IMR-90 (cell line): ENCODE results near the gene CWC27. TPM values are rescaled to one million over a fixed set of nuclear protein-coding genes. Genes with fewer than 3 reads are reported as not detected.

Experiments
- ATAC-seq: fragments of 200-7000 bp; cut with Tn5 transposase; 2 replicates; pipeline ENCODE4 v1.9.1; 2020; ENCODE audit warnings: low read depth, mild to moderate bottlenecking, moderate library complexity
- BruUV-seq: library from RNA; stranded (reverse); fragments of 400-500 nt; replicated peaks from 2 replicates; lab custom pipeline; 2021; lab: Mats Ljungman, UMichigan
- CTCF ChIA-PET: fragments of 300-600 bp; formaldehyde crosslinking; extraction: SDS; loops from one replicate; lab custom pipeline; 2021; ENCODE audit warnings: antibody characterized with exemption; lab: Yijun Ruan, JAX
- POLR2A ChIA-PET: fragments of 300-600 bp; sonication (Branson Sonifier 250); formaldehyde crosslinking; loops from one replicate; lab custom pipeline; 2022; ENCODE audit warnings: antibody characterized with exemption; ENCODE audit not compliant: unreplicated experiment; lab: Charles Lee
- DNase-seq: peaks from one replicate; pipeline ENCODE4 v3.0.0; 2013
- H2AFZ ChIP-seq: replicated peaks from 2 replicates; pipeline ENCODE3; 2013; ENCODE audit warnings: low read length, mild to moderate bottlenecking; ENCODE audit not compliant: poor library complexity
- H2AK5ac ChIP-seq: 2 replicates; pipeline ENCODE4 v1.6.1; 2013; ENCODE audit warnings: low read depth, low read length, inconsistent platforms
- H2AK9ac ChIP-seq: replicated peaks from 2 replicates; pipeline ENCODE3; 2013; ENCODE audit warnings: mild to moderate bottlenecking, low read depth, low read length, moderate library complexity; ENCODE audit not compliant: poor library complexity
- H2BK120ac ChIP-seq: 2 replicates; pipeline ENCODE4 v1.6.1; 2013; ENCODE audit warnings: low read depth, low read length, inconsistent platforms
- H2BK15ac ChIP-seq: 3 replicates; pipeline ENCODE4 v1.6.1; 2013; ENCODE audit warnings: low read depth, low read length, inconsistent platforms
- H2BK20ac ChIP-seq: 2 replicates; pipeline ENCODE4 v1.6.1; 2013; ENCODE audit warnings: low read depth, mild to moderate bottlenecking, inconsistent platforms, low read length, moderate library complexity
- H2BK5ac ChIP-seq: 2 replicates; pipeline ENCODE4 v1.6.1; 2013; ENCODE audit warnings: mild to moderate bottlenecking, low read depth, low read length, inconsistent platforms; ENCODE audit not compliant: poor library complexity, severe bottlenecking
- H3K14ac ChIP-seq: replicated peaks from 2 replicates; pipeline ENCODE4 v1.6.1; 2013; ENCODE audit warnings: low read depth, low read length, inconsistent platforms
- H3K18ac ChIP-seq: 2 replicates; pipeline ENCODE4 v1.6.1; 2013; ENCODE audit warnings: low read depth, low read length, control low read depth
- H3K23ac ChIP-seq: 2 replicates; pipeline ENCODE4 v1.6.1; 2013; ENCODE audit warnings: low read depth, low read length, inconsistent platforms
- H3K27ac ChIP-seq: 2 replicates; pipeline ENCODE4 v1.5.1; 2013; ENCODE audit warnings: mild to moderate bottlenecking, control low read depth, low read length; ENCODE audit not compliant: insufficient read depth
- H3K27me3 ChIP-seq: 2 replicates; pipeline ENCODE4 v1.6.1; 2013; ENCODE audit warnings: low read length; ENCODE audit not compliant: control insufficient read depth, insufficient read depth
- H3K36me3 ChIP-seq: 2 replicates; pipeline ENCODE4 v1.6.1; 2013; ENCODE audit warnings: low read length, mixed read lengths; ENCODE audit not compliant: control insufficient read depth, insufficient read depth
- H3K4ac ChIP-seq: 2 replicates; pipeline ENCODE4 v1.6.1; 2013; ENCODE audit warnings: low read depth, low read length, inconsistent platforms
- H3K4me1 ChIP-seq: 2 replicates; pipeline ENCODE4 v1.6.1; 2013; ENCODE audit warnings: low read length, mixed read lengths; ENCODE audit not compliant: control insufficient read depth, insufficient read depth
- H3K4me2 ChIP-seq: 2 replicates; pipeline ENCODE4 v1.6.1; 2013; ENCODE audit warnings: low read depth, mild to moderate bottlenecking, control low read depth, low read length, moderate library complexity
- H3K4me3 ChIP-seq: 2 replicates; pipeline ENCODE4 v1.5.1; 2013; ENCODE audit warnings: low read depth, mild to moderate bottlenecking, control low read depth, low read length, moderate library complexity; ENCODE audit not compliant: insufficient read depth
- H3K56ac ChIP-seq: 2 replicates; pipeline ENCODE4 v1.6.1; 2013; ENCODE audit warnings: low read length, inconsistent platforms; ENCODE audit not compliant: insufficient read depth; ENCODE audit errors: extremely low read depth
- H3K79me1 ChIP-seq, 2 experiments: 2 replicates each; pipeline ENCODE4 v1.6.1; 2013; ENCODE audit warnings: low read length in 2 of 2, inconsistent platforms in 1 of 2, low read depth in 1 of 2
- H3K9ac ChIP-seq: 2 replicates; pipeline ENCODE4 v1.6.1; 2013; ENCODE audit warnings: low read depth, low read length, control low read depth
- H3K9me1 ChIP-seq: 2 replicates; pipeline ENCODE4 v1.6.1; 2013; ENCODE audit warnings: low read length, inconsistent platforms; ENCODE audit not compliant: insufficient read depth
- H3K9me3 ChIP-seq: 2 replicates; pipeline ENCODE4 v1.6.1; 2013; ENCODE audit warnings: low read length; ENCODE audit not compliant: control insufficient read depth, insufficient read depth
- H4K20me1 ChIP-seq: 2 replicates; pipeline ENCODE4 v1.6.1; 2013; ENCODE audit warnings: low read length, inconsistent platforms; ENCODE audit not compliant: insufficient read depth
- H4K5ac ChIP-seq: 2 replicates; pipeline ENCODE4 v1.6.1; 2013; ENCODE audit warnings: mild to moderate bottlenecking, low read depth, low read length, control low read depth
- H4K8ac ChIP-seq, 2 experiments: 2 replicates each; pipeline ENCODE4 v1.6.1; 2013; ENCODE audit warnings: low read depth in 2 of 2, low read length in 2 of 2, control low read depth in 1 of 2, inconsistent platforms in 1 of 2
- H4K91ac ChIP-seq: 2 replicates; pipeline ENCODE4 v1.6.1; 2013; ENCODE audit warnings: low read depth, low read length, inconsistent platforms; ENCODE audit not compliant: insufficient read depth
- BHLHE40 ChIP-seq: fragments of 150-350 bp; IDR thresholded peaks from 2 replicates; pipeline ENCODE4 v1.6.1; 2016; ENCODE audit warnings: mild to moderate bottlenecking, low read depth, low read length
- CEBPB ChIP-seq: IDR thresholded peaks from 2 replicates; pipeline ENCODE4 v1.6.1; 2012; ENCODE audit warnings: low read depth, low read length, improper control_type of control experiment
- CHD1 ChIP-seq: IDR thresholded peaks from 2 replicates; pipeline ENCODE4 v1.6.1; 2012; ENCODE audit warnings: low read depth, low read length, improper control_type of control experiment
- CTCF ChIP-seq: conservative IDR thresholded peaks from 2 replicates; pipeline ENCODE4 v1.5.1; 2012; ENCODE audit warnings: mild to moderate bottlenecking, low read depth, low read length, improper control_type of control experiment
- ELK1 ChIP-seq: fragments of 150-350 bp; IDR thresholded peaks from 2 replicates; pipeline ENCODE4 v1.6.1; 2016; ENCODE audit warnings: low read depth, mild to moderate bottlenecking, low read length, moderate library complexity, borderline replicate concordance
- FOS ChIP-seq: fragments of 150-350 bp; IDR thresholded peaks from 2 replicates; pipeline ENCODE4 v1.6.1; 2016; ENCODE audit warnings: low read depth, low read length
- MAFK ChIP-seq: IDR thresholded peaks from 2 replicates; pipeline ENCODE4 v1.6.1; 2012; ENCODE audit warnings: low read depth, low read length, improper control_type of control experiment
- MAZ ChIP-seq: IDR thresholded peaks from 2 replicates; pipeline ENCODE4 v1.6.1; 2012; ENCODE audit warnings: low read depth, mild to moderate bottlenecking, low read length, improper control_type of control experiment, moderate library complexity, borderline replicate concordance
- MXI1 ChIP-seq: IDR thresholded peaks from 2 replicates; pipeline ENCODE4 v1.6.1; 2012; ENCODE audit warnings: low read depth, mild to moderate bottlenecking, low read length, moderate library complexity, borderline replicate concordance
- NFE2L2 ChIP-seq: fragments of 150-350 bp; IDR thresholded peaks from 2 replicates; pipeline ENCODE4 v1.6.1; 2016; ENCODE audit warnings: low read depth, mild to moderate bottlenecking, low read length
- POLR2A ChIP-seq: IDR thresholded peaks from 2 replicates; pipeline ENCODE4 v1.6.1; 2012; ENCODE audit warnings: mild to moderate bottlenecking, low read depth, low read length
- RAD21 ChIP-seq: IDR thresholded peaks from 2 replicates; pipeline ENCODE4 v1.6.1; 2012; ENCODE audit warnings: low read length, improper control_type of control experiment
- RCOR1 ChIP-seq: IDR thresholded peaks from 2 replicates; pipeline ENCODE4 v1.6.1; 2012; ENCODE audit warnings: mild to moderate bottlenecking, low read length, improper control_type of control experiment; ENCODE audit not compliant: insufficient replicate concordance
- RFX5 ChIP-seq: IDR thresholded peaks from 2 replicates; pipeline ENCODE4 v1.8.0; 2012; ENCODE audit warnings: low read depth, mild to moderate bottlenecking, low read length, moderate library complexity
- SMC3 ChIP-seq: fragments of 150-350 bp; IDR thresholded peaks from 2 replicates; pipeline ENCODE4 v1.6.1; 2016; ENCODE audit warnings: low read depth, mild to moderate bottlenecking, antibody characterized with exemption, low read length, moderate library complexity
- USF2 ChIP-seq: fragments of 150-350 bp; IDR thresholded peaks from 2 replicates; pipeline ENCODE4 v1.6.1; 2017; ENCODE audit warnings: mild to moderate bottlenecking, antibody characterized with exemption, low read length, low read depth
- WGBS, 2 experiments: methylation state at CpG; one replicate each; pipeline versions ENCODE4 v1.1.5 to v1.1.7; 2013; ENCODE audit warnings: missing lambda C conversion rate in 2 of 2; ENCODE audit not compliant: insufficient read length in 1 of 2; ENCODE audit errors: extremely low coverage in 2 of 2; 5-methylcytosine and 5-hydroxymethylcytosine counted together
- dilution Hi-C: fragments of 300-500 bp; cut with HindIII; formaldehyde crosslinking; loops from one replicate; pipeline ENCODE4 v1.14.3; 2018; ENCODE audit warnings: low sequenced_read_pairs; ENCODE audit not compliant: unreplicated experiment
- in situ Hi-C: fragments of 300-500 bp; cut with MboI; formaldehyde crosslinking; loops from 3 replicates; pipeline ENCODE4 v1.14.3; 2019; ENCODE audit warnings: low sequenced_read_pairs, inconsistent platforms, mixed read lengths
- intact Hi-C: fragments of 100-400 bp; cut with micrococcal nuclease; formaldehyde crosslinking; loops from 2 replicates; pipeline ENCODE4 v1.10.0; 2022
- polyA plus RNA-seq, 3 experiments: library from polyadenylated mRNA; depleted of rRNA; stranded (reverse); fragments of >200 nt; gene quantifications; 2 replicates each; pipeline ENCODE4 v1.2.3, GENCODE V29; 2012; ENCODE audit warnings: low replicate concordance in 1 of 3
- total RNA-seq: library from RNA; depleted of rRNA; stranded (reverse); fragments of >200 nt; gene quantifications from 2 replicates; pipeline ENCODE4 v1.2.3, GENCODE V29; 2012

The CWC27 gene
- total and polyA plus RNA-seq, 2 of the 4 experiments (the other 2 are of a cell fraction) = 13.3 to 17.1 TPM

- CTCF ChIA-PET = interaction anchor here (0.9 kb wide), 1 partner anchor 25 kb away, joined by 3 read pairs; no protein-coding TSS in a partner anchor
- peaks cover 4% of the 10 kb centered on the region; the same call in 1 of the 2 replicates for H3K4me1 ChIP-seq
- peaks cover 4% of the 10 kb centered on the region; the same call in 1 of the 2 replicates for H4K20me1 ChIP-seq
- H3K56ac ChIP-seq = no peak overlapping the region
- ATAC-seq = no peak
- no peak overlapping the region for H4K8ac ChIP-seq
- no peak overlapping the region for H3K4me3 ChIP-seq
- H3K4ac ChIP-seq = no peak overlapping the region
- no peaks in the 10 kb centered on the region for H3K9me3 ChIP-seq
- H3K27me3 ChIP-seq = no peaks in the 10 kb centered on the region
- no peak overlapping the region for H3K23ac ChIP-seq
- H3K79me1 ChIP-seq = peaks cover 7 to 24% of the 10 kb centered on the region in 2 experiments; a peak in 3 of 4 replicates
- intact Hi-C loops = no loop called here
- no peak overlapping the region for H2BK120ac ChIP-seq
- H2BK15ac ChIP-seq = no peak overlapping the region
- WGBS, 2 experiments = 20% methylated on average over 1 of the region's 3 CpGs; no CpG with 5 or more reads in 1 of the 2 experiments
- H4K5ac ChIP-seq = no peak overlapping the region
- no TSS peak for BruUV-seq
- no peak overlapping the region for H3K27ac ChIP-seq
- H2BK20ac ChIP-seq = no peak overlapping the region
- TF ChIP-seq ELK1 (no peak), MXI1 (no peak), CEBPB (no peak), FOS (no peak), POLR2A (no peak), RCOR1 (no peak), CTCF (no peak), RAD21 (no peak), SMC3 (no peak), MAFK (no peak), BHLHE40 (no peak), USF2 (no peak), CHD1 (no peak), MAZ (no peak), RFX5 (no peak), NFE2L2 (no peak)
- POLR2A ChIA-PET = no interaction called here
- no peaks in the 10 kb centered on the region for H3K9me1 ChIP-seq
- no peak overlapping the region for H3K9ac ChIP-seq
- no peak overlapping the region for H2BK5ac ChIP-seq
- H2AK9ac ChIP-seq = no peak overlapping the region
- H2AFZ ChIP-seq = no peak overlapping the region
- dilution Hi-C loops = no loop called here
- no peak overlapping the region for H4K91ac ChIP-seq
- in situ Hi-C loops = no loop called here
- no peak overlapping the region for H2AK5ac ChIP-seq
- no peak overlapping the region for H3K4me2 ChIP-seq
- DNase-seq = no peak
- no peak overlapping the region for H3K14ac ChIP-seq
- H3K36me3 ChIP-seq = peaks cover 3% of the 10 kb centered on the region
- no peak overlapping the region for H3K18ac ChIP-seq
Measured at GRCh38 chr5:64758901-64759300, 9.8 kb upstream of the CWC27 start.
